T1000 (cell line): Measurements from ENCODE around the gene DUS3L.
A peak's percentile ranks its signal among the peaks of the same experiment; 100 is the strongest.
"Not testable (repeated sequence)": the region's sequence is repeated elsewhere in the genome, so short reads cannot be mapped to it uniquely, and the experiment has no call there.

Experiments
- DNase-seq: peaks from one replicate; lab custom pipeline; 2025; ENCODE audit warnings: mixed read lengths; lab: John Stamatoyannopoulos, UW

Gene DUS3L

GRCh38 chr19:5799247-5800241 lies 8.6 kb upstream of the DUS3L start:
- no peak for DNase-seq

- DNase-seq, result no peak
Observed at GRCh38 chr19:5798244-5798643, 7.3 kb upstream of the DUS3L start.

GRCh38 chr19:5795382-5795919 lies 4.5 kb upstream of the DUS3L start:
- DNase-seq, result no peak

GRCh38 chr19:5793188-5793587 lies 2.2 kb upstream of the DUS3L start:
- no peak for DNase-seq

GRCh38 chr19:5792224-5792623 lies 1.3 kb upstream of the DUS3L start:
- DNase-seq, result no peak

GRCh38 chr19:5789886-5790558 lies 941 bp downstream of the DUS3L start:
- DNase-seq, result no peak

- no peak for DNase-seq
Observed at GRCh38 chr19:5789351-5789761, 1.6 kb downstream of the DUS3L start.

GRCh38 chr19:5788422-5788821 lies 2.5 kb downstream of the DUS3L start:
- no peak for DNase-seq

GRCh38 chr19:5787409-5788182 lies 3.4 kb downstream of the DUS3L start:
- no peak for DNase-seq

GRCh38 chr19:5786593-5787408 lies 4.2 kb downstream of the DUS3L start:
- no peak for DNase-seq

GRCh38 chr19:5785423-5785822 lies 5.5 kb downstream of the DUS3L start:
- DNase-seq, result no peak

- no peak for DNase-seq
Observed at GRCh38 chr19:5784581-5785147, 6.3 kb downstream of the DUS3L start, which contains the start of gene PRR22. Gene PRR22, minus strand, starts transcription at chr19:5784746. Its CDS starts 86 bp downstream, at chr19:5784660.

- DNase-seq, result no peak
Observed at GRCh38 chr19:5782945-5783919, 7.7 kb downstream of the DUS3L start.

GRCh38 chr19:5782322-5782721 lies 8.6 kb downstream of the DUS3L start:
- no peak for DNase-seq

GRCh38 chr19:5780916-5781315 lies 10.0 kb downstream of the DUS3L start:
- DNase-seq, result not testable (repeated sequence)

GRCh38 chr19:5778402-5778801 lies 12.6 kb downstream of the DUS3L start:
- DNase-seq, result no peak

GRCh38 chr19:5775668-5776309 lies 15.2 kb downstream of the DUS3L start:
- DNase-seq, result peak; percentile 9

GRCh38 chr19:5774921-5775320 lies 16.0 kb downstream of the DUS3L start:
- no peak for DNase-seq

- DNase-seq, result no peak
Observed at GRCh38 chr19:5773276-5773675, 17.7 kb downstream of the DUS3L start.
